Astrocyte (in vitro differentiated cells and primary cell): ENCODE measurements around the gene IPO11.

Experiments
- EZH2 ChIP-seq: IDR thresholded peaks from 2 replicates; pipeline ENCODE4 v1.6.1; 2012; ENCODE audit warnings: mild to moderate bottlenecking, low read length, inconsistent platforms; ENCODE audit not compliant: insufficient read depth
- TF ChIP-seq, protein P1 (sequence below): IDR thresholded peaks from 2 replicates; pipeline ENCODE4 v1.5.1; 2011; ENCODE audit warnings: low read depth, mild to moderate bottlenecking, inconsistent platforms, low read length, moderate library complexity; ENCODE audit not compliant: insufficient read depth

DNA sequence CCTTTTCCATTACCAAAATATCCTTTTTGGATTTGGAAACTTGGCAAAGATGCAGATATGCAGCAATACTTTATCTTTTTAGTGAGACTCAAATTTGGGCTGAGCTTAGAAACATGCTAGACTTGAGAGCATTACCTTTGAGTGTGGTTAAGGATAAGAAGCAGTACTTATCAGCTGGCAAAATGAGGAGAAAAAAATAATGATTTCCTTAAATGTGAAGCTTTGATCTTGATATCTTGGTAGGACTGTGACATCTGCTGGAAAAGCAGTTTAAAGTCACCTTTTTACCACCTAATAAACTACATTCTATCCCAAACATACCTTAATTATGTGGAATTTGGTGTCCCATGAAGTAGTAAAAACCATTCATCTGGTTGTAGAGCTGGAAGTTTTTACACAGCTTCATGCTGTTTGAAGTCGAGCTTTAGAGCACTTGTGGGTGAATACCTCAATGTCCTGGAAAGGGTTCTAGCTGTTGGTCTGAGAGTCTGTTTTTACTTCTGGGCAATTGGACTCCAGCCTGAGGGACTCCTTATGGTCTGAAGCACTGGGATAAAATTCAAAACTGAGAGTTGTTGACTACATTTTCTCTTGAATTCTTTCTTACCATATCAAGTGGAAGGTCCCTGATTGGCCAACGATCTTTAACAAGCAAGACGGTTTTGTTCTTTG is 219.5 kb downstream of the IPO11 start:
- TF ChIP-seq, protein P1, sequence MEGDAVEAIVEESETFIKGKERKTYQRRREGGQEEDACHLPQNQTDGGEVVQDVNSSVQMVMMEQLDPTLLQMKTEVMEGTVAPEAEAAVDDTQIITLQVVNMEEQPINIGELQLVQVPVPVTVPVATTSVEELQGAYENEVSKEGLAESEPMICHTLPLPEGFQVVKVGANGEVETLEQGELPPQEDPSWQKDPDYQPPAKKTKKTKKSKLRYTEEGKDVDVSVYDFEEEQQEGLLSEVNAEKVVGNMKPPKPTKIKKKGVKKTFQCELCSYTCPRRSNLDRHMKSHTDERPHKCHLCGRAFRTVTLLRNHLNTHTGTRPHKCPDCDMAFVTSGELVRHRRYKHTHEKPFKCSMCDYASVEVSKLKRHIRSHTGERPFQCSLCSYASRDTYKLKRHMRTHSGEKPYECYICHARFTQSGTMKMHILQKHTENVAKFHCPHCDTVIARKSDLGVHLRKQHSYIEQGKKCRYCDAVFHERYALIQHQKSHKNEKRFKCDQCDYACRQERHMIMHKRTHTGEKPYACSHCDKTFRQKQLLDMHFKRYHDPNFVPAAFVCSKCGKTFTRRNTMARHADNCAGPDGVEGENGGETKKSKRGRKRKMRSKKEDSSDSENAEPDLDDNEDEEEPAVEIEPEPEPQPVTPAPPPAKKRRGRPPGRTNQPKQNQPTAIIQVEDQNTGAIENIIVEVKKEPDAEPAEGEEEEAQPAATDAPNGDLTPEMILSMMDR: no peak
- TF ChIP-seq EZH2: no peak
